Measurements from ENCODE around the gene UGT1A4.

The UGT1A4 gene

GRCh38 chr2:233792720-233793119, 74.2 kb downstream of the UGT1A4 start:
- no peak for DNase-seq

DNA sequence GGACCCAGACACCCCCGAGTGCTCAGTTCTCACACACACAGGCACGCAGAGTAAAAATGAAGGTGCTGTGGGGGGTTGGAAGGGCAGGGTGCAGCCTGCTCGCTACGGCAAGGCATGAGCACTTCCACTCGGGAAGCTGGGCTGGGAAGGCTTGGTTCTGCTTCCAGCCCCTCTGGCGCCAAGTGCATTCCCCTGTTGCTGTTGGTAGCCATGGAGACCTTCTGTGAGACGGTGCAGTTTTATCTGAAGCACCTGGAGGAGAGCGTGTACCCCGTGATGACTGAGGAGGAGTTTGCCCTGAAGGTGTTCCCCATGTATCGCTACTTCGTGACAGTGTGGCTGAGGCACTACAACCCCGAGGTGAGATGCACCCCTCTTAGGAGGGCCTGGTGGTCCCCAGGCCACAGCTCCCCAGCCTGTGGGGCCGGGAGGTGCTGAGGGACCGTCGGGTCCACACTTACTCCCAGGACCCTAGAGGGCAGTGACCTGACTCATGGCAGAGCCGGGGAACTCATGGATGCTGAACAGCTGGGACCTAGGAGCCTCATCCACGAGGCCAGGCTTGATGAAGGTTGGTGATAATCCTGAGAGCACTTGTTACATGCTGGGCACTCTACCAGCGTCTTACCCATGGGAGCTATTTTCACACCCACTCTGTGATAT, 75.1 kb downstream of the UGT1A4 start:
- no peak for DNase-seq

- DNase-seq, result no peak
These were observed 75.7 kb downstream of the UGT1A4 start for GRCh38 chr2:233794128-233794658.

DNA sequence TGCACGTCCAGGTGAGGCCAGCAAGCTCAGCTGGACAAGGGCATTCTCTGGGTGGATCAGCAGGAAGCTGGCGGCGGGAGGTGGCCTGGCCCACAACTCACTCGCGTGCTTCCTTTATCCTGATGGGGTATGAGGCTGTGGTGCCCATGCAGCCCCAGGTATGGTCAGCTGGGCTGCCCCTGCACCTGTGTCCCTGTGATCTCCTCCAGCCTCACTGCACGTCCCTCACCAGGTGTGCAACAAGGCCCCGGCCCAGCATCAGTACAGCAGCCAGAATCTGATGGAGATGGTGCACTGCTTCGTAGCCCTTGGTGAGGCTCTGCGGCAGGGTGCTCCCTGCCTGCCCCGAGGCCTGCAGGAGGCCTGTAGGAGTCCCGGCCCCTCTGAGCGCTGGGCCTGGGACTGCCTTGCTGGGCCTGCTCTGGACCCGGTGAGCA, 77.2 kb downstream of the UGT1A4 start:
- no peak for DNase-seq

DNA sequence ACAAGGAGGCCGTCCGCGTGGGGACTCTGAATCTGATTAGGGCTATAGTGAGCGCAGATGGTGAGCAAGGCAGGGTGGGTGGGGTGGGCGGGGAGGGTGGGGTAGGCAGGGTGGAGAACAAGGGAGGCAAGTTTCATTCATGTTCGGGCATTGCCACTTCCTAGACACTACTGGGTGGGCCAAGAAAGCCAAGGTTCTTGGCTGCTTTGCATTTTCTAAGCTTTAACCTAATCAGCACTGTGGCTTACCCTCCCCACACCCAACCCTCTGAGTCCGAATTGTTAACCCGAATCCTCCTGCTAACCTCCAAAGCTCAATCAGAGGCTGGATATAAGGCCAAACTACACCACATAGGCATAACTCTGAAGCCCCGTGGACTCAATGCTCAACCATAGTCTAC, 77.7 kb downstream of the UGT1A4 start:
- DNase-seq, result no peak

DNA sequence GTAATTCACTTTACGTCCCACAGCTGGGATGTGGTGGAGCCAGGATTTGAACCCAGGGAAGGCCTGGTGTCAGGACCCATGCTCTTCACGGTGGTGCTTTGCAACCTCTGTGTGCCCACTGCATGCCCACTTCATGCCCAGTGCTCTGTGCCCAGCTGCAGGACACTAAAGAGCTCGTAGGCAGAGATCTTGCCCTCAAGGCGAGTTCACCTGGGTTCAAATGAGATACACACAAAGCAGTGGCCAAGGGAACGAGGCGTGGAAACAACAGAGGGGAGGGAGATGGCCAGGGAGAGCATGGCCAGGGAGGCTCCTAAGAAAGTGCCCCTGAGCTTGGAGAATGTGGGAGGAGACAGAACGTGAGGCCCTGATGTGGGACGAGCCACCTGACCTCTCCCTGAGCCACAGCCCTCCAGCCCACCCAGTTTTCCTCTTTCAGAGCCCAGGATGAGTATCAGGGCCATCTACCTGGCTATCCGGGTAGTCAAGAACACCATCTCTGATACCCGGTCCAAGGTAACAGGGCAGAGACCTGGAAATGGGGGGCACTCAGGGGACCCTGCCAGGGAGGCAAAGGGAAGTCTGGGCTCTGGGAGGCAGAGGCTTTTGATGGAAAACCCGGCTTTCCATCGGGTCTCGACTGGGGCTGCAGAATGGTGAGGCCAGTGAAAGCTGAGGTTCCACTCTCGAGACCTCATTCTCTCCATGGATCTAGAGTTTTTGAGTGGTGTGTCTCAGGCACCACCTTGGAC, 80.0 kb downstream of the UGT1A4 start:
- no peak for DNase-seq

DNA sequence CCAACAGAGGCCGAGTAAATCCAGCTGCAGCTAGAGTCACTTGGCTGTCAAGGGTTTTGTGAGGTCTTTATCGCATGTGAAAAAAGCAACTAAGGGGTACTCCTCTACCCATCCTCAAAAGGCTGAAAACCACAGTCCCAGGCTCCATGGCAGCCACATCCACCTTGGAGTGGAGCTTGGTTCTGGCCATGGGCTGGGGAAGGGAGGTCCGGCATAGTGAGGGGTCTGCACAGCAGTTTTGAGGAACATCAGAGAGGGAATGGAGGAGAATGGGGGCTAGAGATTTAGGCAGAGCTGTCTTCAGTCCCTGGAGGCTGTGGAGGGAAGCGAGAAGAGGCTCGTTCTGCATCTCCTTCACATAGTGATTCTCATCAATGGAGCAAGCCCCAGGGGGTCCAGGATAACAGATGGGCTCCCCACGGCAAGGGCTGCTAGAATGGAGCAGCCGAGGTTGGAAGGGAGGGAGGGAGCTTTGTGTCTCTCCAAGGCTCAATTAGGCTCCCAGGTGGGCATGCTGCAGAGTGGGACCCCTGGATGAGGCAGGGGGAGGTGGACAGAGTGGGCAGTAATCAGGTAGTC, 80.6 kb downstream of the UGT1A4 start:
- no peak for DNase-seq

DNA sequence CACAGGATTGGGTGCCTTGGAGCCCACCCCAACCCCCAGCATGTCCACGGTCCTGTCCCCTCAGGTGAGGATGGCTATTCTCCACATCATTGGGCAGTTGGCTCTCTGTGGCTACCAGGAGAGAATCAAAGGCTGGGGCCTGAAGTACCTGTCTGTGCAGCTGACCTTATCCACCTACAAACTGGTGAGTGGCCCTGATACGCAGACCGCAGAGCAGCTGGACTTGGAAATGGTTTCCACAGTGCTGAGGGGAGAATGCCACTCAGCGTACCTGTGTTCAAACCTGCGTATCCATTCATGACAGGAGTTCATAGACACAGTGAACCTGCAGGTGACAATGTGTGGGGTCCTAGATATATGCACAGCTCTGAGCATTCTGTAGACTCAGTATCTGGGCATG, 81.2 kb downstream of the UGT1A4 start:
- DNase-seq, result no peak

DNA sequence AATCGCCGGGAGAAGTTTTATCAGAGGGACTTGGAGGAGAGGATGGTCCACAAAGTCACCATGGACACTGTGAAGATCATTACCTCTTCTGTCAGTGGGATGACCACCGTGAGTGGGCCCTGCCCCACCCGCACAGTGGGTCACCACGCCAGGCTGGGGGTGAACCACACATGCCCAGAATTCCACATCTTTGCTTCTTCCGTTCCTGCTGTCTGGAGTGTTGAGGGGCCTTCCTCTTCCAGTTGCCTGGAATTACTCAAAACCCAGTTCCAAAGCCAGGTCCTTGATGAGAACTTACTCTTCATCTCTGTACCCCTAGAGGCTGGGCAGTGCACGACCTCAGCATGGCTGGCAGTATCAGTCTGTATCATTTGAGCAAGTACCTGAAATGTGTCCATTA, 81.7 kb downstream of the UGT1A4 start:
- DNase-seq, result no peak

- no peak for DNase-seq
These were observed 83.0 kb downstream of the UGT1A4 start for GRCh38 chr2:233801357-233802131.

- DNase-seq, result no peak
These were observed 83.7 kb downstream of the UGT1A4 start for GRCh38 chr2:233802132-233802815.

DNA sequence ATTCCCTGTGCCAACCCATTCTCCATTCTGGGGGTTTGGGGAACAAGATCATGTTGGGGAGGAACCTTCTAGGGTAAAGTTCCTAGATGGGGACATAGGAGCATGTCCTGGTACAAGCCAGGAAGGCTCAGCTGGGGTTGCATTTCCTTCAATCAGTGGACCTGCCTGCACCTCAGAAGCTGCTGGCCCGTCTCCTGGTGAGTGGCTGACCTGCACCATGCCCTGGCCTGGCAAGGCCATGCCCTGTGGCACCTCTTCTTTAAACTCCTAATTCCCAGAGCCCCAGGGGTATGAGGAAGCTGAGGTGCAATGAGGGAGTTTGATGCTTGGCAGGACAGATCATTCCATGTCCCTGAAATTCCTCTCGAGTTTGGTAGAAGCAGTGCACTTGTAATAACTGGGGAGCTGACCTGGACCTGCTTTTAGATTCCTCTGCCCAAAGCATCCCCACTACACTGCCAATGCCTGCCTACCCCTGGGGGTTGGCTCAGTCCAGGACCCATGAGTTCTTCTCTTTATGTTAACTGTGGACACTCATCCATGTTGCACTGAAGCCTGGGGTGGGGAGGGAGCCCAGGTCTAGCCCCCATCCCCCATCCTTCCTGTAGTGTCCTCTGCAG, 84.9 kb downstream of the UGT1A4 start:
- DNase-seq, result no peak

GRCh38 chr2:233803994-233804393, 85.5 kb downstream of the UGT1A4 start:
- no peak for DNase-seq

- DNase-seq, result no peak
These were observed 88.8 kb downstream of the UGT1A4 start for GRCh38 chr2:233807215-233807865.

DNA sequence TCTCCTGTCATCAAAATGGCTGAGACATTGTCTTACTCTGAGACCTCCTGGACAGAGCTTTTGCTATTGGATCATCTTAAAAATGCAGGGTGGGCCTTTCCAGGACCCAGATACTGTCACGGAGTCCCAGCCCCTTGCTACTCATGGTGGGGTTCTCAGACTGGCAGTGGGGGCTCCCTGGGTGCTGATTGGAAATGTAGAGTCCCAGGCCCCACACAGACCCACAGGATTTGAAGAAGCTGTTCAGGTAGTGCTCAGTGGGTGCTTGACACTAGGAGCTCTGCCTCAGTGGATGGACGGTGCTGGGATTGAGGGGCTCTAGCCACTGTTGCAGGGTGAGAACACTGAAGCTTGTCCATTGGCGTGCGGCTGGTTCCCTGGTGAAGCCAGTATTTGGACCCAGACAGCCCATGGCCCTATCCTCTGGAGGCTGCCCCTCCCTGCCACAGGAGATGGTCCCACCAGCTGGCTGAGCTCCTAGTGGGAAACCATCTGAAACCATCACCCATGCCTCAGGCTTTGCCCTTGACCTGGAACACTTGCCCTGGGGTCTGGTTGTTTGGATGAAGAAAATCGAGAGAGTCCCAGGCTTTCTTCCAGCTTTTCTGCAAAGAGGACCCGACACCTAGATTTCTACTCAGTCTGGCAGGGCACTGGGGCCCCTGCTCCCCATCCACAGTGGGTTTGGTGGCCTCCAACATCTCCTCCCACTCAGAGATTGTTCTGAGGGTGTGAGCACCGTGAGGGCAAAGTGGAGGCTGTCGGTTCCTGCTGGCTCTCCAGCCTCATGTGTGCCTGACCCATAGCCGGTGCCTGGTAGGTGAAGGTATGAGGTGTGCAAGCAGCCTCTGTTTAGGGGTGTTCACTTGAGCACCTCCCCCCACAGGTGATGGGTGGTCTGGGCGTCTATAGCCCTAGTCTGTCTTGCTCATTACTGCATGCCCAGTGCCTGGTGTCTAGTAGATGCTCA, 89.7 kb downstream of the UGT1A4 start:
- no peak for DNase-seq

DNA sequence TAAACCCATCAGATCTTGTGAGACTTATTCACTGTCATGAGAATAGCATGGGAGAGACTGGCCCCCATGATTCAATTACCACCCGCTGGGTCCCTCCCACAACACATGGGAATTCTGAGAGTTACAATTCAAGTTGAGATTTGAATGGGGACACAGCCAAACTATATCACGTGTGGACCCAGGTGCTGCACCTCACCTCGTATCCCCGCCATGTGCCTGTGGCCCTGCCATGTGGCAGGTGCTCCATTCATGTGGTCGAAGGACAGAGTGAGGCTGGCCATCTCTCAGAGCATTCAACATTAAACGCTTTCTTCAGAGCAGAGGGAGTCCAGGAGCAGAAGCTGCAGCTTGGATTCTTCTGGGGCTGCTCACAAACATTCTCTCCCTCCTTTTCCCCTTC, 91.8 kb downstream of the UGT1A4 start:
- no peak for DNase-seq

- DNase-seq, result no peak
These were observed 92.6 kb downstream of the UGT1A4 start for GRCh38 chr2:233811087-233811486.

DNA sequence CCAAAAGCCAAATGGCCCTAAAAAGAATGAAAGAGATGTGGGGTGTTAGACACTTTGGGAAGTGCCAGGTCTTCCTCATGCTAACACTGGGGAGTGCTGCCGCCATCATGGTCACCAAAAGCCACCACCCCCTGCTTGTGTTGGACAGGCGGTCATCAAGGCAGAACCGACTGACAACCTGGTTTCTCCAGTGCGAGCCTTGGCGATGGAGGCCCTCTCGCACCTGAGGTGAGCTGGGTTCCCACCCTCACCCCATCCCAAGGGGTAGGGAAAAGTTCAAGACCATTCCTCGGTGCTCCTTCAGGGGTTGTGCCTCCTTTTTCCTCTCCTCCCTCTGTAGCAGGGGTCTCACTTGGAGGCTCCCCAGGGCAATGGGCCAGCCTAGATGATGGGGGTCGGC, 93.2 kb downstream of the UGT1A4 start:
- DNase-seq, result no peak

- DNase-seq, result no peak
These were observed 94.9 kb downstream of the UGT1A4 start for GRCh38 chr2:233813236-233814055.

All from fibroblast of skin of abdomen (primary cell).